ENCODE measurements around the gene CAPN6. TPM values are rescaled to one million over a fixed set of nuclear protein-coding genes. Genes with fewer than 3 reads are reported as not detected.

CAPN6 gene
- total RNA-seq, 4 donors from 2014 or later: 0.35 TPM; not detected in 3

DNA sequence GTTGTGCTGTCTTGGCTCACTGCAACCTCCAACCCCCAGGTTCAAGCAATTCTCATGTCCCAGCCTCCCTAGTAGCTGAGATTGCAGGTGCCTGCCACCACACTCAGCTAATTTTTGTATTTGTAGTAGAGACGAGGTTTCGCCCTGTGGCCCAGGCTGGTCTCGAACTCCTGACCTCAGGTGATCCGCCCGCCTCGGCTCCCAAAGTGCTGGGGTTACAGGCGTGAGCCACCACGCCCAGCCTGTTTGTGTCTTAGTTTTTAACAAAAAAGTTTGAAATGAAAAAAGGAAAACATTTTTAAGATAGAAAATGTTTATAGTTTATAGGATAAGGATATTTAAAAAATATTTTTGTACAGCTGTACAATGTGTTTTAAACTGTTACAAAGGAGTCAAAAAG is 62.4 kb downstream of the CAPN6 start:
- H3K4me1 ChIP-seq: no peaks in the 10 kb centered on the region
- H3K27me3 ChIP-seq: no peaks in the 10 kb centered on the region
- no peak for DNase-seq
- no peaks in the 10 kb centered on the region for H3K9me3 ChIP-seq
- H3K4me3 ChIP-seq: no peak overlapping the region
- H3K36me3 ChIP-seq: no peaks in the 10 kb centered on the region
- TF ChIP-seq POLR2A (IDR thresholded peaks at IDR 0.05): no peak
- TF ChIP-seq, protein P1, sequence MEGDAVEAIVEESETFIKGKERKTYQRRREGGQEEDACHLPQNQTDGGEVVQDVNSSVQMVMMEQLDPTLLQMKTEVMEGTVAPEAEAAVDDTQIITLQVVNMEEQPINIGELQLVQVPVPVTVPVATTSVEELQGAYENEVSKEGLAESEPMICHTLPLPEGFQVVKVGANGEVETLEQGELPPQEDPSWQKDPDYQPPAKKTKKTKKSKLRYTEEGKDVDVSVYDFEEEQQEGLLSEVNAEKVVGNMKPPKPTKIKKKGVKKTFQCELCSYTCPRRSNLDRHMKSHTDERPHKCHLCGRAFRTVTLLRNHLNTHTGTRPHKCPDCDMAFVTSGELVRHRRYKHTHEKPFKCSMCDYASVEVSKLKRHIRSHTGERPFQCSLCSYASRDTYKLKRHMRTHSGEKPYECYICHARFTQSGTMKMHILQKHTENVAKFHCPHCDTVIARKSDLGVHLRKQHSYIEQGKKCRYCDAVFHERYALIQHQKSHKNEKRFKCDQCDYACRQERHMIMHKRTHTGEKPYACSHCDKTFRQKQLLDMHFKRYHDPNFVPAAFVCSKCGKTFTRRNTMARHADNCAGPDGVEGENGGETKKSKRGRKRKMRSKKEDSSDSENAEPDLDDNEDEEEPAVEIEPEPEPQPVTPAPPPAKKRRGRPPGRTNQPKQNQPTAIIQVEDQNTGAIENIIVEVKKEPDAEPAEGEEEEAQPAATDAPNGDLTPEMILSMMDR (IDR thresholded peaks at IDR 0.05): no peak
- H3K27ac ChIP-seq: no peak overlapping the region

DNA sequence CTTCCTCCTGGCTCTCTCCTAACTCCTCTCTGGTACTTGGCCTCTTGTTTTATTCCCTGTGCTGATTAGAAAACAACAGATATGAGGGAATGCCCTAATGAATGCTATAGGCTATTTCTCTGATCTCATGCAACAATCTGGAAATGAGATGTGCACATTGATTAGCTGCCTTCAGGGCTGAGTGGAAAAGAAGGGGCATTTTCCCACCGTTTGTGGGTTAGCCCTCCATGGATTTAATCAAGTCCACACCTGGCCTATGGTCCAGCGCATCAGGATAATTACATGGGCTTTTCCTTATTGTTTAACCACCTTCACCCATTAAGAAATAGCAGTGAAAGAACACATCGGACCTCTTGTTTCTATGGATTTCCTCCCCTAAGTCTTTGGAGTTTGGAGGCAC is 70.0 kb downstream of the CAPN6 start:
- Histone ChIP-seq H3K9me3 (no peaks in the 10 kb centered on the region), H3K36me3 (no peaks in the 10 kb centered on the region), H3K27me3 (no peaks in the 10 kb centered on the region), H3K27ac (no peak overlapping the region), H3K4me3 (no peak overlapping the region), H3K4me1 (no peaks in the 10 kb centered on the region)
- DNase-seq: no peak
- TF ChIP-seq POLR2A (IDR thresholded peaks at IDR 0.05): no peak
- TF ChIP-seq, protein P1 (IDR thresholded peaks at IDR 0.05): no peak

DNA sequence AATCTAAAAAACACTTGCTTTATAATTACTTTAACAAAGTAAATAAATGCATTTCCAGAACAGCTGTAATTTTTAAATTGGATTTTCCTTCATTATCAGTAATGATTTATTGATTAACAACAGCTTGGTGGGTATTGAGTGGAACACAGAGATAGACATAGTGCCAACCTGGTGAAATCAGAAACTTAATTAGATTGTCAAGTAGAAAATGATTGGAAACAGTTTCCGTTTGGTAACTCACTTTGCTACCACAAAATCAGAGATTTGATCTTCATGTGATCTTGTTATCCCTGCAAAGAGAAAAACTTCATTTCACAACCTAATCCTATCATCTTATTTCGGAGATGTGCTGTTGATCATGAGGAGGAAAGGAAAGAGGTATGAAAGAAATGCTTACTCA is 70.8 kb downstream of the CAPN6 start:
- DNase-seq: no peak
- Histone ChIP-seq H3K4me3 (no peak overlapping the region), H3K27ac (no peak overlapping the region), H3K36me3 (no peaks in the 10 kb centered on the region), H3K27me3 (no peaks in the 10 kb centered on the region), H3K4me1 (no peaks in the 10 kb centered on the region), H3K9me3 (no peaks in the 10 kb centered on the region)
- TF ChIP-seq, protein P1 (IDR thresholded peaks at IDR 0.05): no peak
- no peak for TF ChIP-seq POLR2A (IDR thresholded peaks at IDR 0.05)

Other genes starting within 250 kb of the CAPN6 start
- gene PAK3, start 174.3 kb downstream of the CAPN6 start, total RNA-seq: 1 to 10 TPM in 1 of 4 donors, under 1 TPM in 3; 0.13 to 8.3 (median 0.18) TPM
- gene DCX, start 141.7 kb upstream of the CAPN6 start, total RNA-seq: not detected
- under 1 TPM in 2 of 4 donors, not detected in 2; 0.13 to 0.18 TPM for gene SERTM2, start 241.2 kb upstream of the CAPN6 start, total RNA-seq

Data from Peyer's patch (tissue), 4 donors.